ENCODE measurements around the gene ZNF536. TPM values are rescaled to one million over a fixed set of nuclear protein-coding genes. Genes with fewer than 3 reads are reported as not detected.

ZNF536 gene
- total and polyA plus RNA-seq, 2 of the 13 experiments (the other 11 are each of a cell fraction or from before 2014, with no cell fraction given): not detected

GRCh38 chr19:30406220-30407067, 34.3 kb downstream of the ZNF536 start:
- in situ Hi-C loops (cut with HindIII; ENCODE audit: extremely low pct_ligation_motif_present, low pct_unique_long_range_greater_than_20kb): loop anchor here (10.0 kb wide), 1 partner anchor 182 kb away; no protein-coding TSS in a partner anchor
- WGBS (ENCODE audit: low lambda C conversion rate): 40% methylated on average over 12 of the region's 13 CpGs
- FAIRE-seq: peak; percentile 12
- TF ChIP-seq U2AF2 (IDR thresholded peaks at IDR 0.05; ENCODE audit: low read depth, low read length): no peak
- no peak for TF ChIP-seq RFXAP (CRISPR knock-in tag; IDR thresholded peaks at IDR 0.05; ENCODE audit: borderline replicate concordance)
- no peak for TF ChIP-seq ZNF230 (CRISPR knock-in tag; IDR thresholded peaks at IDR 0.05)
- TF ChIP-seq HHEX (CRISPR knock-in tag; IDR thresholded peaks at IDR 0.05): no peak
- no peak for TF ChIP-seq GATAD2A (CRISPR knock-in tag; IDR thresholded peaks at IDR 0.05)
- peak; percentile 65 for TF ChIP-seq CTCF (CRISPR knock-in tag; IDR thresholded peaks at IDR 0.05)
- TF ChIP-seq SIX4 (CRISPR knock-in tag; IDR thresholded peaks at IDR 0.05): no peak
- no peak for TF ChIP-seq ZSCAN20 (CRISPR knock-in tag; IDR thresholded peaks at IDR 0.05; ENCODE audit: borderline replicate concordance)
- TF ChIP-seq ZNF790 (CRISPR knock-in tag; IDR thresholded peaks at IDR 0.05; ENCODE audit: borderline replicate concordance): no peak
- no peak for TF ChIP-seq ZNF317 (CRISPR knock-in tag; IDR thresholded peaks at IDR 0.05)
- no peak for TF ChIP-seq U2AF1 (optimal IDR thresholded peaks at IDR 0.05; ENCODE audit: low read depth, low read length)
- no peak for TF ChIP-seq FOXA1 (IDR thresholded peaks at IDR 0.05)
- TF ChIP-seq FOXA1 (CRISPR knock-in tag; IDR thresholded peaks at IDR 0.05): no peak
- no peak for TF ChIP-seq CENPX (CRISPR knock-in tag; IDR thresholded peaks at IDR 0.05)
- no peak for TF ChIP-seq ZMYM2 (CRISPR knock-in tag; IDR thresholded peaks at IDR 0.05)
- TF ChIP-seq ZNF549 (CRISPR knock-in tag; IDR thresholded peaks at IDR 0.05): no peak
- TF ChIP-seq SIX1 (CRISPR knock-in tag; IDR thresholded peaks at IDR 0.05; ENCODE audit: borderline replicate concordance): no peak
- no peak for TF ChIP-seq REST (IDR thresholded peaks at IDR 0.05; ENCODE audit: borderline replicate concordance in 1 of 2, low read depth in 1 of 2, low read length in 2 of 2)
- peak; percentile 72 for TF ChIP-seq STAG1 (CRISPR knock-in tag; IDR thresholded peaks at IDR 0.05)
- 0 out of 2 replicates have a peak, but pooled peaks have one; percentile 27 for TF ChIP-seq SRF (IDR thresholded peaks at IDR 0.05; ENCODE audit: low read depth, low read length)

More at GRCh38 chr19:30406220-30407067, 34.3 kb downstream of the ZNF536 start:
- Histone ChIP-seq H3K9me3 (ENCODE audit: low read length) (no peaks in the 10 kb centered on the region), H3K9ac (ENCODE audit: insufficient read depth, low read depth, low read length) (no peak overlapping the region), H3K36me3 (replicated peaks in 1 of 2; ENCODE audit: control insufficient read depth in 1 of 2, insufficient read depth in 2 of 2, low read length in 2 of 2) (no peaks in the 10 kb centered on the region), H3K4me1 (ENCODE audit: insufficient read depth, low read length) (no peaks in the 10 kb centered on the region), H3K79me2 (ENCODE audit: insufficient read depth, low read length) (no peaks in the 10 kb centered on the region), H3K27ac (ENCODE audit: extremely low read length, insufficient read depth, low read length) (no peak overlapping the region), H3K4me3 (replicated peaks in 1 of 3; ENCODE audit: insufficient read depth in 1 of 3, low read depth in 2 of 3, low read length in 3 of 3) (no peak overlapping the region), H2AFZ (ENCODE audit: low read length) (no peak overlapping the region), H3K4me2 (ENCODE audit: low read depth, low read length) (no peak overlapping the region), H3K27me3 (ENCODE audit: control insufficient read depth in 1 of 2, insufficient read depth in 2 of 2, low read length in 2 of 2) (peaks cover 0 to 2% of the 10 kb centered on the region in 2 experiments; a peak in 1 of 5 replicates), H4K20me1 (ENCODE audit: insufficient read depth, low read length) (no peaks in the 10 kb centered on the region)
- DNase-seq (ENCODE audit: low spot score) (peak; percentile 10), ATAC-seq (peak; percentile 88)
- POLR2A ChIA-PET: no interaction called here
- no TSS peak for BruUV-seq (replicated peaks)
- intact Hi-C loops (cut with micrococcal nuclease; ENCODE audit: unreplicated experiment): loop anchor here (2.0 kb wide), 1 partner anchor 180 kb away; no protein-coding TSS in a partner anchor
- CTCF ChIA-PET (ENCODE audit: low intra/inter-chr PET ratio, low total read pairs): no interaction called here
